Endothelial cell of umbilical vein (primary cell): ENCODE results near the gene LOXL3. TPM values are rescaled to one million over a fixed set of nuclear protein-coding genes. Genes with fewer than 3 reads are reported as not detected.
A peak's percentile ranks its signal among the peaks of the same experiment; 100 is the strongest.

ENCODE experiments used
- BruUV-seq: library from RNA; stranded (reverse); fragments of 400-500 nt; replicated peaks from 2 replicates; lab custom pipeline; 2021; lab: Mats Ljungman, UMichigan
- CTCF ChIA-PET: fragments of 300-600, 350-600 bp; sonication (Branson Sonifier 250); formaldehyde crosslinking; loops from one replicate; lab custom pipeline; 2021; ENCODE audit warnings: antibody characterized with exemption, inconsistent platforms; lab: Charles Lee
- POLR2A ChIA-PET: fragments of 300-600, 350-600 bp; sonication (Branson Sonifier 250); formaldehyde crosslinking; loops from one replicate; lab custom pipeline; 2021; ENCODE audit warnings: antibody characterized with exemption, inconsistent platforms; lab: Charles Lee
- DNase-seq: peaks from one replicate; pipeline ENCODE4 v3.0.0-alpha.2; 2011; ENCODE audit warnings: low read depth, low spot score
- FAIRE-seq: peaks from 2 replicates; lab custom pipeline; 2011; peaks lifted over from hg19 to GRCh38; lab: Jason Lieb, UNC
- H2AFZ ChIP-seq: 2 replicates; pipeline ENCODE4 v1.6.0; 2012; ENCODE audit warnings: low read depth, low read length, control low read depth, inconsistent platforms
- H3K27ac ChIP-seq: 2 replicates; pipeline ENCODE4 v1.5.1; 2011; ENCODE audit warnings: low read depth, mild to moderate bottlenecking, control low read depth, low read length, moderate library complexity; ENCODE audit not compliant: insufficient read depth
- H3K27me3 ChIP-seq, 2 experiments: 2 replicates each; pipeline versions ENCODE4 v1.6.0 to v1.6.1; 2011; ENCODE audit warnings: low read length in 2 of 2, mixed read lengths in 1 of 2; ENCODE audit not compliant: control insufficient read depth in 2 of 2, insufficient read depth in 2 of 2
- H3K36me3 ChIP-seq, 2 experiments: 2 replicates in 1 of 2; 3 replicates in 1 of 2; pipeline ENCODE4 v1.5.1; 2011; ENCODE audit warnings: low read length in 2 of 2, mild to moderate bottlenecking in 1 of 2, moderate library complexity in 1 of 2; ENCODE audit not compliant: control insufficient read depth in 2 of 2, insufficient read depth in 2 of 2; ENCODE audit errors: extremely low read depth in 1 of 2
- H3K4me1 ChIP-seq: 3 replicates; pipeline ENCODE4 v1.5.1; 2011; ENCODE audit warnings: mild to moderate bottlenecking, low read length; ENCODE audit not compliant: control insufficient read depth, insufficient read depth; ENCODE audit errors: extremely low read depth
- H3K4me2 ChIP-seq: 2 replicates; pipeline ENCODE4 v1.6.1; 2011; ENCODE audit warnings: low read length, control low read depth, mixed read lengths; ENCODE audit not compliant: insufficient read depth
- H3K4me3 ChIP-seq, 3 experiments: fragments of 200-600 bp in 1 of 3; sonication (generic), shearing (Covaris generic) in 1 of 3; replicated peaks in 1 of 3; 2 replicates each; pipeline ENCODE4 v1.5.1; 2011 to 2016; ENCODE audit warnings: control low read depth in 3 of 3, low read length in 3 of 3, mild to moderate bottlenecking in 2 of 3, inconsistent platforms in 1 of 3, low read depth in 1 of 3, moderate library complexity in 1 of 3; ENCODE audit not compliant: insufficient read depth in 1 of 3
- H3K79me2 ChIP-seq: 2 replicates; pipeline ENCODE4 v1.6.0; 2012; ENCODE audit warnings: low read length, inconsistent platforms; ENCODE audit not compliant: control insufficient read depth, insufficient read depth
- H3K9ac ChIP-seq: replicated peaks from 2 replicates; pipeline ENCODE3; 2011; ENCODE audit warnings: low read length, control low read depth; ENCODE audit not compliant: insufficient read depth; ENCODE audit errors: extremely low read depth
- H3K9me1 ChIP-seq: replicated peaks from 3 replicates; pipeline ENCODE4 v1.6.0; 2011; ENCODE audit warnings: mild to moderate bottlenecking, low read length; ENCODE audit not compliant: control insufficient read depth, insufficient read depth; ENCODE audit errors: extremely low read depth
- H3K9me3 ChIP-seq: replicated peaks from 2 replicates; pipeline ENCODE4 v1.5.1; 2012; ENCODE audit warnings: low read length, inconsistent platforms; ENCODE audit not compliant: control insufficient read depth, insufficient read depth
- H4K20me1 ChIP-seq: replicated peaks from 2 replicates; pipeline ENCODE3; 2011; ENCODE audit warnings: mild to moderate bottlenecking, low read length; ENCODE audit not compliant: control insufficient read depth, insufficient read depth; ENCODE audit errors: extremely low read depth
- CTCF ChIP-seq, 2 donors: IDR thresholded peaks; 1 replicate in 1 of 2; 2 replicates in 1 of 2; pipeline ENCODE4 v1.5.1; 2011; ENCODE audit warnings: low read length in 2 of 2, mild to moderate bottlenecking in 2 of 2, moderate library complexity in 2 of 2, control low read depth in 1 of 2, inconsistent platforms in 1 of 2, low read depth in 1 of 2; ENCODE audit not compliant: insufficient read depth in 1 of 2; ENCODE audit errors: extremely low read depth in 1 of 2
- EZH2 ChIP-seq: IDR thresholded peaks from 2 replicates; pipeline ENCODE4 v1.6.1; 2012; ENCODE audit warnings: borderline replicate concordance, low read depth, mild to moderate bottlenecking, moderate library complexity, low read length, inconsistent platforms; ENCODE audit not compliant: severe bottlenecking
- dilution Hi-C: fragments of 300-500 bp; cut with MboI; formaldehyde crosslinking; loops from one replicate; pipeline ENCODE4 v1.15.0; 2019; ENCODE audit warnings: low sequenced_read_pairs; ENCODE audit not compliant: extremely low pct_ligation_motif_present
- intact Hi-C: fragments of 100-400 bp; cut with micrococcal nuclease; formaldehyde crosslinking; loops from one replicate; pipeline ENCODE4 v1.10.0; 2022
- polyA plus RNA-seq, 4 experiments: library from polyadenylated mRNA; depleted of rRNA in 3 of 4; stranded (reverse) in 3 of 4; unstranded in 1 of 4; fragments of >200 nt; gene quantifications; 2 replicates each; pipeline versions ENCODE4 v1.2.1 to v1.2.3, GENCODE V29; 2011 to 2012; ENCODE audit warnings: missing spikeins in 1 of 4
- total RNA-seq: library from RNA; stranded (reverse); gene quantifications from 2 replicates; pipeline ENCODE4 v1.2.3, GENCODE V29; 2021

LOXL3 gene
- total and polyA plus RNA-seq, 2 donors (not counting 3 experiments of a cell fraction or from before 2014, with no cell fraction given): 0.95 to 1.3 TPM

- H3K4me1 ChIP-seq: peaks cover 16% of the 10 kb centered on the region
Observed at GRCh38 chr2:74511104-74511989, 42.4 kb downstream of the LOXL3 start.

More at GRCh38 chr2:74511104-74511989, 42.4 kb downstream of the LOXL3 start:
- no peaks in the 10 kb centered on the region for H4K20me1 ChIP-seq
- POLR2A ChIA-PET: interaction anchor here (0.7 kb wide), 1 partner anchor 74 kb away, joined by 3 read pairs; no protein-coding TSS in a partner anchor
- H3K9me1 ChIP-seq: no peaks in the 10 kb centered on the region
- no peak overlapping the region for H3K4me2 ChIP-seq
- no peak overlapping the region for H3K9ac ChIP-seq
- intact Hi-C loops: no loop called here
- H3K27me3 ChIP-seq: peaks cover 62 to 79% of the 10 kb centered on the region in 2 experiments
- no peaks in the 10 kb centered on the region for H3K36me3 ChIP-seq
- dilution Hi-C loops: no loop called here
- no peak overlapping the region for H3K4me3 ChIP-seq
- FAIRE-seq (no peak), DNase-seq (no peak)
- no peaks in the 10 kb centered on the region for H3K9me3 ChIP-seq
- H3K79me2 ChIP-seq: peaks cover 2% of the 10 kb centered on the region
- CTCF ChIA-PET: interaction anchor here (1.5 kb wide), 1 partner anchor 75 kb away, joined by 4 read pairs; no protein-coding TSS in a partner anchor
- H3K27ac ChIP-seq: no peak overlapping the region
- BruUV-seq: no TSS peak
- H2AFZ ChIP-seq: no peak overlapping the region
- no peak for TF ChIP-seq CTCF (IDR thresholded peaks at IDR 0.05; ENCODE audit: extremely low read depth in 1 of 2, insufficient read depth in 1 of 2, low read depth in 1 of 2, low read length in 2 of 2)
- TF ChIP-seq EZH2: peak; percentile 61
